VCaP (cell line): Measurements from ENCODE around the gene C1QTNF9B.

Source experiments
- H3K27ac ChIP-seq: fragments of 450-650 bp; 2 replicates; pipeline ENCODE4 v1.5.1; 2017
- CTCF ChIP-seq: fragments of 450-650 bp; conservative IDR thresholded peaks from 2 replicates; pipeline ENCODE4 v1.5.1; 2017; ENCODE audit warnings: mild to moderate bottlenecking, moderate library complexity

C1QTNF9B gene

DNA sequence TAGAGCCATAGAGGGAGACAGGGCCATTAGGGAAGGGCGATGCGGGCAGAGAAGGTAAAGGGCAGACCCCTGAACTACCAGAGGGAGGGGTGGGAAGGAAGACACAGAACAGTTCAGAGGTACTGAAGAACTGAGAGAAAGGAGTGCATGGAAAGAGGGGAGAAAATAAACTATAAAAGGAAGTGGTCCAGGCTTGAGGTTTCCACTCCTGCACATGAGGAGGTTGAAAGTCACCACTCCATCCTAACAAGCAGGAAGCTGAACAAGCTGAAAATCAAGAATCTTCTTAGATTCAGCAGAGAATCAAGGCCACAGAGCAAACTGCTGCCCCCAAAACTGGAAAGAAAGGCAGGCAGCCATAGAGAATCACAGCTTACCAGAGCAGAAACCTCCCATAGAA is 53.2 kb downstream of the C1QTNF9B start:
- H3K27ac ChIP-seq: no peak overlapping the region
- TF ChIP-seq CTCF: no peak

GRCh38 chr13:23843436-23843835 is 53.9 kb downstream of the C1QTNF9B start:
- TF ChIP-seq CTCF: no peak
- H3K27ac ChIP-seq: no peak overlapping the region

- H3K27ac ChIP-seq: no peak overlapping the region
- no peak for TF ChIP-seq CTCF
Measured at GRCh38 chr13:23842406-23842805, 54.9 kb downstream of the C1QTNF9B start.
